GM23338 (cell line): ENCODE measurements around the gene HSPA12A. TPM values are rescaled to one million over a fixed set of nuclear protein-coding genes. Genes with fewer than 3 reads are reported as not detected.

Experiments used
- ATAC-seq: fragments of 200-7000 bp; cut with Tn5 transposase; 3 replicates; pipeline ENCODE4 v1.9.1; 2020
- DNase-seq: peaks from one replicate; pipeline ENCODE4 v3.0.0-alpha.2; 2015; ENCODE audit warnings: low spot score
- H2AFZ ChIP-seq: fragments of 200-600 bp; sonication (generic); 2 replicates; pipeline ENCODE4 v1.8.0; 2016; ENCODE audit warnings: antibody characterized with exemption, mild to moderate bottlenecking, moderate library complexity
- H3F3A ChIP-seq: fragments of 200-600 bp; sonication (generic); replicated peaks from 2 replicates; pipeline ENCODE4 v1.8.0; 2017; ENCODE audit warnings: antibody characterized with exemption, mixed run types, low read depth
- H3K27ac ChIP-seq: fragments of 200-600 bp; sonication (generic); 2 replicates; pipeline ENCODE4 v1.6.1; 2016; ENCODE audit warnings: low read depth
- H3K27me3 ChIP-seq: fragments of 200-600 bp; sonication (generic); 2 replicates; pipeline ENCODE4 v1.8.0; 2016; ENCODE audit warnings: mild to moderate bottlenecking, mixed run types, moderate library complexity; ENCODE audit not compliant: insufficient read depth
- H3K36me3 ChIP-seq: fragments of 200-600 bp; sonication (generic); 2 replicates; pipeline ENCODE4 v1.8.0; 2016; ENCODE audit warnings: mild to moderate bottlenecking; ENCODE audit not compliant: insufficient read depth
- H3K4me1 ChIP-seq: fragments of 200-600 bp; sonication (generic); 2 replicates; pipeline ENCODE4 v1.8.0; 2016; ENCODE audit warnings: mild to moderate bottlenecking, moderate library complexity; ENCODE audit not compliant: insufficient read depth
- H3K4me2 ChIP-seq: fragments of 200-600 bp; sonication (generic); 2 replicates; pipeline ENCODE4 v1.7.1; 2017; ENCODE audit warnings: mixed run types
- H3K4me3 ChIP-seq: fragments of 200-600 bp; sonication (generic); 2 replicates; pipeline ENCODE4 v1.6.1; 2016; ENCODE audit warnings: mixed run types
- H3K79me2 ChIP-seq: fragments of 200-600 bp; sonication (generic); replicated peaks from 2 replicates; pipeline ENCODE4 v1.8.0; 2017; ENCODE audit warnings: mild to moderate bottlenecking; ENCODE audit not compliant: insufficient read depth
- H3K9me2 ChIP-seq: fragments of 200-600 bp; sonication (generic); 2 replicates; pipeline ENCODE4 v1.8.0; 2017; ENCODE audit not compliant: insufficient read depth
- H4K20me1 ChIP-seq: fragments of 200-600 bp; sonication (generic); replicated peaks from 2 replicates; pipeline ENCODE4 v1.8.0; 2017; ENCODE audit warnings: mild to moderate bottlenecking; ENCODE audit not compliant: insufficient read depth
- H3K27ac Mint-ChIP-seq: 2 replicates; pipeline ENCODE4 v1.8.0; 2020; ENCODE audit warnings: inconsistent platforms, mild to moderate bottlenecking, moderate library complexity, mixed read lengths
- H3K27me3 Mint-ChIP-seq: 3 replicates; pipeline ENCODE4 v1.8.0; 2022; ENCODE audit warnings: low read depth, mild to moderate bottlenecking, moderate library complexity, mixed read lengths, inconsistent platforms; ENCODE audit not compliant: insufficient read depth, poor library complexity
- H3K36me3 Mint-ChIP-seq: 3 replicates; pipeline ENCODE4 v1.8.0; 2021; ENCODE audit warnings: low read depth, mild to moderate bottlenecking, inconsistent platforms, moderate library complexity, mixed read lengths
- H3K4me1 Mint-ChIP-seq: 3 replicates; pipeline ENCODE4 v1.8.0; 2020; ENCODE audit warnings: mild to moderate bottlenecking, inconsistent platforms, mixed read lengths
- H3K4me3 Mint-ChIP-seq: 3 replicates; pipeline ENCODE4 v1.8.0; 2021; ENCODE audit warnings: moderate library complexity, mild to moderate bottlenecking, inconsistent platforms, mixed read lengths
- H3K9me3 Mint-ChIP-seq: 3 replicates; pipeline ENCODE4 v1.8.0; 2020; ENCODE audit warnings: moderate library complexity, mild to moderate bottlenecking, inconsistent platforms, mixed read lengths
- CREB1 ChIP-seq: fragments of 250-450 bp; sonication (Bioruptor Pico); IDR thresholded peaks from 2 replicates; pipeline ENCODE4 v1.5.0; 2020; ENCODE audit warnings: low read depth, mild to moderate bottlenecking, moderate library complexity
- CTCF ChIP-seq, 2 experiments: fragments of 200-600 bp in 1 of 2; sonication (generic) in 1 of 2; conservative IDR thresholded peaks; 2 replicates each; pipeline versions ENCODE4 v1.5.1 to v1.6.1; 2016 to 2017; ENCODE audit warnings: antibody characterized with exemption in 2 of 2, low read depth in 2 of 2, mild to moderate bottlenecking in 2 of 2, moderate library complexity in 1 of 2
- ETS1 ChIP-seq: IDR thresholded peaks from 2 replicates; pipeline ENCODE4 v1.6.1; 2016; ENCODE audit warnings: antibody characterized with exemption
- EZH2 ChIP-seq: fragments of 200-600 bp; sonication (generic); IDR thresholded peaks from one replicate; pipeline ENCODE4 v1.8.0; 2017; ENCODE audit warnings: antibody characterized with exemption, mild to moderate bottlenecking, low read depth; ENCODE audit not compliant: unreplicated experiment
- EZH2phosphoT487 ChIP-seq: fragments of 200-600 bp; sonication (generic); IDR thresholded peaks from one replicate; pipeline ENCODE4 v1.8.1; 2018; ENCODE audit warnings: antibody characterized with exemption; ENCODE audit not compliant: unreplicated experiment
- JUNB ChIP-seq: IDR thresholded peaks from one replicate; pipeline ENCODE4 v1.6.1; 2016; ENCODE audit warnings: antibody characterized with exemption; ENCODE audit not compliant: unreplicated experiment
- NANOG ChIP-seq: IDR thresholded peaks from 2 replicates; pipeline ENCODE4 v1.6.1; 2016; ENCODE audit warnings: antibody characterized with exemption, borderline replicate concordance
- POLR2AphosphoS5 ChIP-seq: IDR thresholded peaks from 2 replicates; pipeline ENCODE4 v1.6.1; 2016; ENCODE audit warnings: antibody characterized with exemption, low read depth
- REST ChIP-seq: IDR thresholded peaks from one replicate; pipeline ENCODE4 v1.6.1; 2018; ENCODE audit warnings: antibody characterized with exemption; ENCODE audit not compliant: unreplicated experiment
- STAT1 ChIP-seq: IDR thresholded peaks from one replicate; pipeline ENCODE4 v1.6.1; 2016; ENCODE audit warnings: antibody characterized with exemption; ENCODE audit not compliant: unreplicated experiment
- ZNF114 ChIP-seq: fragments of 250-450 bp; sonication (Bioruptor Pico); IDR thresholded peaks from 2 replicates; pipeline ENCODE4 v1.5.0; 2020; ENCODE audit warnings: mild to moderate bottlenecking, moderate library complexity
- ZNF331 ChIP-seq: fragments of 250-450 bp; sonication (Bioruptor Pico); IDR thresholded peaks from 2 replicates; pipeline ENCODE4 v1.5.0; 2020; ENCODE audit warnings: low read depth, mild to moderate bottlenecking, moderate library complexity
- ZNF462 ChIP-seq: fragments of 250-450 bp; sonication (Bioruptor Pico); IDR thresholded peaks from 2 replicates; pipeline ENCODE4 v1.5.0; 2020; ENCODE audit warnings: mild to moderate bottlenecking, moderate library complexity
- polyA plus RNA-seq: library from polyadenylated mRNA; unstranded; fragments of >200 nt; fragmentation: Nextera tagmentation; extraction: Ambion mirVana; gene quantifications from 2 replicates; pipeline ENCODE4 v1.2.1, GENCODE V29; 2016
- total RNA-seq: library from RNA; depleted of rRNA; stranded (reverse); fragments of >200 nt; shearing (Covaris generic); gene quantifications from 2 replicates; pipeline ENCODE4 v1.2.3, GENCODE V29; 2014

Gene HSPA12A
- total and polyA plus RNA-seq, 2 experiments from 2014 or later = 4.4 to 6.3 TPM

- Mint-ChIP-seq H3K27me3 (peaks cover 4% of the 10 kb centered on the region), H3K36me3 (peaks cover 7% of the 10 kb centered on the region; the same call in 2 of the 3 replicates), H3K4me1 (peaks cover 30% of the 10 kb centered on the region), H3K27ac (no peak overlapping the region), H3K4me3 (no peak overlapping the region), H3K9me3 (no peaks in the 10 kb centered on the region)
- no peaks in the 10 kb centered on the region for H3F3A ChIP-seq
- H3K4me2 ChIP-seq = no peak overlapping the region
- TF ChIP-seq ZNF462 (CRISPR knock-in tag) (no peak), ZNF114 (CRISPR knock-in tag) (no peak), JUNB (no peak), POLR2AphosphoS5 (no peak), CTCF (conservative IDR thresholded peaks at IDR 0.05; ENCODE audit: low read depth in 2 of 2) (no peak), EZH2 (no peak), STAT1 (no peak), ZNF331 (CRISPR knock-in tag) (no peak), REST (no peak), CREB1 (CRISPR knock-in tag) (no peak), ETS1 (no peak), NANOG (no peak), EZH2phosphoT487 (no peak)
- ATAC-seq = no peak
- H3K27ac ChIP-seq = no peak overlapping the region
- peaks cover 24% of the 10 kb centered on the region for H3K4me1 ChIP-seq
- no peaks in the 10 kb centered on the region for H3K9me2 ChIP-seq
- DNase-seq = no peak
- H2AFZ ChIP-seq = no peak overlapping the region
- no peaks in the 10 kb centered on the region for H3K27me3 ChIP-seq
- H3K36me3 ChIP-seq = no peaks in the 10 kb centered on the region
- H3K79me2 ChIP-seq = peaks cover 6% of the 10 kb centered on the region
- H4K20me1 ChIP-seq = no peaks in the 10 kb centered on the region
- no peak overlapping the region for H3K4me3 ChIP-seq
Measured at GRCh38 chr10:116672891-116673290, 69.5 kb downstream of the HSPA12A start.
